ENCODE measurements around the gene ADGRD2.

DNA sequence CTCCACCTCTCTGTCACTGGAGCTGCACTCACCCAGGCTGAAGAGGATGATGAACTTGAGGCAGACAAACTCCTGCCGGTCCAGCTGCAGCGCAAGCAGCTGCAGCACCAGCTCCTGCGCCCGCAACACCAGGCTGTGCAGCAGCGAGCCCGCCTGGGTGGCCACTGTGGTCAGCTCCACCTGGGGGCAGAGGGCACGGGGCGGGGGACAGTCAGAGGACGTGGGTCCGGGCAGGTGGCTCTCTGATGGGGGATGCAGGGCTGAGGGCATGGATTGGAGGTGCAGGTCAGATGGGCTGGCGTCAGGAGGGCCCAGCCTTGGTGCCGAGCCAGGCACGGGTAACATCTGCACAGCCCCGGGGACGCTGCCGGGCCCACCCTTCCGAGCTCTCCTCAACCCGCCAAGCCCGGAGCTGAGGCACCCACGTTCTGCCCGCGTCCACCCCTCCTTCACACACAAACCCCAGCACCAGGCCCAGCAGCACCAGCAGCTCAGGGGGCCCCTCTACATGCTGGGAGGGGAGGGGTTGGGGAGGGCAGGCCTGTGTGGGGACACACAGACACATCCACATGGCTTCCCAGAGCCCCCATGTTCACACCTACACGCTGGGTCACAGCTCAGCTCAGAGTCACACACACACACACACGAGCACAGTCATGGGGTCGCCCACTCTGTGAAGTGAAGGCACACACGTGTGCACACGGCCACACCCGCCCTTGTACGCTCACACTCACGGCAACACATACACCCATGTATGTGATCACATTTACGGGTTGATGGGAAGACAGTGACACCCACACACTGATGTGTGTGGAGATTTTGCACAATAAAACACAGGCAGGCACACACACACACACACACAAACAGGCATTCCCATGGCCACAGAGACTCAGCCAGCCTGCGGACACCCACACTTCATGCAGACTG is 41.1 kb downstream of the ADGRD2 start:
- TF ChIP-seq POLR2A (IDR thresholded peaks at IDR 0.05) = no peak
- TF ChIP-seq, protein P1, sequence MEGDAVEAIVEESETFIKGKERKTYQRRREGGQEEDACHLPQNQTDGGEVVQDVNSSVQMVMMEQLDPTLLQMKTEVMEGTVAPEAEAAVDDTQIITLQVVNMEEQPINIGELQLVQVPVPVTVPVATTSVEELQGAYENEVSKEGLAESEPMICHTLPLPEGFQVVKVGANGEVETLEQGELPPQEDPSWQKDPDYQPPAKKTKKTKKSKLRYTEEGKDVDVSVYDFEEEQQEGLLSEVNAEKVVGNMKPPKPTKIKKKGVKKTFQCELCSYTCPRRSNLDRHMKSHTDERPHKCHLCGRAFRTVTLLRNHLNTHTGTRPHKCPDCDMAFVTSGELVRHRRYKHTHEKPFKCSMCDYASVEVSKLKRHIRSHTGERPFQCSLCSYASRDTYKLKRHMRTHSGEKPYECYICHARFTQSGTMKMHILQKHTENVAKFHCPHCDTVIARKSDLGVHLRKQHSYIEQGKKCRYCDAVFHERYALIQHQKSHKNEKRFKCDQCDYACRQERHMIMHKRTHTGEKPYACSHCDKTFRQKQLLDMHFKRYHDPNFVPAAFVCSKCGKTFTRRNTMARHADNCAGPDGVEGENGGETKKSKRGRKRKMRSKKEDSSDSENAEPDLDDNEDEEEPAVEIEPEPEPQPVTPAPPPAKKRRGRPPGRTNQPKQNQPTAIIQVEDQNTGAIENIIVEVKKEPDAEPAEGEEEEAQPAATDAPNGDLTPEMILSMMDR (IDR thresholded peaks at IDR 0.05 in 8 of 11, conservative IDR thresholded peaks at IDR 0.05 in 3 of 11) = no peak
